GM12878 (cell line): Measurements from ENCODE around the gene NUP93.

Experiments
- ASH2L ChIP-seq: fragments of 300-600, 200-600 bp; sonication (generic); IDR thresholded peaks from 2 replicates; pipeline ENCODE4 v1.6.1; 2017; ENCODE audit warnings: low read depth, mild to moderate bottlenecking, borderline replicate concordance
- FOXM1 ChIP-seq: IDR thresholded peaks from 2 replicates; pipeline ENCODE4 v1.6.1; 2012; ENCODE audit warnings: low read depth, mild to moderate bottlenecking, inconsistent platforms, low read length, moderate library complexity
- JUND ChIP-seq: IDR thresholded peaks from 2 replicates; pipeline ENCODE4 v1.6.1; 2012; ENCODE audit warnings: low read depth, mild to moderate bottlenecking, low read length, improper control_type of control experiment, moderate library complexity
- MEF2A ChIP-seq: IDR thresholded peaks from 2 replicates; pipeline ENCODE4 v1.6.1; 2011; ENCODE audit warnings: low read depth, mild to moderate bottlenecking, low read length, moderate library complexity; ENCODE audit not compliant: insufficient read depth
- NFIC ChIP-seq: IDR thresholded peaks from 2 replicates; pipeline ENCODE4 v1.6.1; 2012; ENCODE audit warnings: low read depth, mild to moderate bottlenecking, inconsistent platforms, low read length, moderate library complexity
- PAX5 ChIP-seq: IDR thresholded peaks from 2 replicates; pipeline ENCODE4 v1.6.1; 2011; ENCODE audit warnings: low read depth, low read length, borderline replicate concordance
- TARDBP ChIP-seq: IDR thresholded peaks from 2 replicates; pipeline ENCODE4 v1.6.1; 2016; ENCODE audit warnings: borderline replicate concordance
- TF ChIP-seq, protein P1 (sequence below), 3 experiments: IDR thresholded peaks in 2 of 3; conservative IDR thresholded peaks in 1 of 3; 2 replicates each; pipeline ENCODE4 v1.5.1; 2011; ENCODE audit warnings: low read depth in 3 of 3, low read length in 3 of 3, mild to moderate bottlenecking in 3 of 3, control low read depth in 2 of 3, moderate library complexity in 2 of 3, inconsistent platforms in 1 of 3, mixed read lengths in 1 of 3; ENCODE audit not compliant: control insufficient read depth in 2 of 3, insufficient read depth in 1 of 3; ENCODE audit errors: extremely low read depth in 1 of 3

DNA sequence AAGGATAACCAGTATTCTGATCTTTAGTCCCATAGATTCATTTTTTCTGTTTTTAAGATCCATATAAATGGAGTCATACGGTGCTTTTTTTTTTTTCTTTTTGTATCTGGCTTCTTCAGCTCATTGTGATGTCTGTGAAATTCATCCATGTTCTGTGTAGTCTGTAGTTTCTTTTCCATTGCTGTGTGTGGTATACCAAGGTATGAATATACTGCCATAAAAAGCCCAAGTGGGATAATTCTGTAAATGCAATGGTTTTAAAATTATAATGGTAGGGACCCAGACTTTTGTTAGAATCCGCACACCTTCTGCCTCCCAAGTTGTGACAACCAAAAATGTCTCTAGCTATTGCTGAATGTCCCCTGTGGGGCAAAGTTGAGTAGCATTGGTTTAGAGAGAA is 7.6 kb downstream of the NUP93 start:
- TF ChIP-seq JUND (no peak), FOXM1 (no peak), PAX5 (no peak), NFIC (no peak), TARDBP (no peak), MEF2A (no peak), ASH2L (no peak)
- TF ChIP-seq, protein P1, sequence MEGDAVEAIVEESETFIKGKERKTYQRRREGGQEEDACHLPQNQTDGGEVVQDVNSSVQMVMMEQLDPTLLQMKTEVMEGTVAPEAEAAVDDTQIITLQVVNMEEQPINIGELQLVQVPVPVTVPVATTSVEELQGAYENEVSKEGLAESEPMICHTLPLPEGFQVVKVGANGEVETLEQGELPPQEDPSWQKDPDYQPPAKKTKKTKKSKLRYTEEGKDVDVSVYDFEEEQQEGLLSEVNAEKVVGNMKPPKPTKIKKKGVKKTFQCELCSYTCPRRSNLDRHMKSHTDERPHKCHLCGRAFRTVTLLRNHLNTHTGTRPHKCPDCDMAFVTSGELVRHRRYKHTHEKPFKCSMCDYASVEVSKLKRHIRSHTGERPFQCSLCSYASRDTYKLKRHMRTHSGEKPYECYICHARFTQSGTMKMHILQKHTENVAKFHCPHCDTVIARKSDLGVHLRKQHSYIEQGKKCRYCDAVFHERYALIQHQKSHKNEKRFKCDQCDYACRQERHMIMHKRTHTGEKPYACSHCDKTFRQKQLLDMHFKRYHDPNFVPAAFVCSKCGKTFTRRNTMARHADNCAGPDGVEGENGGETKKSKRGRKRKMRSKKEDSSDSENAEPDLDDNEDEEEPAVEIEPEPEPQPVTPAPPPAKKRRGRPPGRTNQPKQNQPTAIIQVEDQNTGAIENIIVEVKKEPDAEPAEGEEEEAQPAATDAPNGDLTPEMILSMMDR (IDR thresholded peaks at IDR 0.05 in 2 of 3, conservative IDR thresholded peaks at IDR 0.05 in 1 of 3; ENCODE audit: control insufficient read depth in 2 of 3, extremely low read depth in 1 of 3, insufficient read depth in 1 of 3, low read depth in 3 of 3, low read length in 3 of 3): no peak
